Neural cell (in vitro differentiated cells): ENCODE data around the gene CDS1. TPM values are rescaled to one million over a fixed set of nuclear protein-coding genes. Genes with fewer than 3 reads are reported as not detected.

ENCODE experiments used
- H2AFZ ChIP-seq: fragments of 200-600, 300-800 bp; sonication (generic), shearing (Covaris generic); 2 replicates; pipeline ENCODE4 v1.6.0; 2014; ENCODE audit warnings: low read depth, mild to moderate bottlenecking, antibody characterized with exemption, low read length, moderate library complexity
- H3F3A ChIP-seq: fragments of 200-600 bp; shearing (Covaris generic); 2 replicates; pipeline ENCODE4 v1.6.1; 2016; ENCODE audit warnings: mild to moderate bottlenecking, moderate library complexity, mixed read lengths, antibody characterized with exemption, low read length; ENCODE audit not compliant: insufficient read depth, poor library complexity, severe bottlenecking
- H3K27ac ChIP-seq: fragments of 200-600, 300-800 bp; sonication (generic), shearing (Covaris generic); 2 replicates; pipeline ENCODE4 v1.5.1; 2014; ENCODE audit warnings: mild to moderate bottlenecking, low read length, moderate library complexity
- H3K27me3 ChIP-seq: fragments of 300-800, 200-600 bp; sonication (generic), shearing (Covaris generic); 2 replicates; pipeline ENCODE4 v1.6.0; 2014; ENCODE audit warnings: mild to moderate bottlenecking, low read depth, low read length, moderate library complexity; ENCODE audit not compliant: insufficient read depth
- H3K36me3 ChIP-seq: fragments of 300-800, 200-600 bp; sonication (generic), shearing (Covaris generic); 2 replicates; pipeline ENCODE4 v1.5.1; 2014; ENCODE audit warnings: mild to moderate bottlenecking, antibody characterized with exemption, low read length, moderate library complexity; ENCODE audit not compliant: insufficient read depth
- H3K4me2 ChIP-seq: fragments of 300-800, 200-600 bp; sonication (generic), shearing (Covaris generic); 2 replicates; pipeline ENCODE4 v1.6.0; 2014; ENCODE audit warnings: mild to moderate bottlenecking, low read length
- H3K4me3 ChIP-seq: fragments of 300-800, 200-600 bp; sonication (generic), shearing (Covaris generic); 2 replicates; pipeline ENCODE4 v1.5.1; 2014; ENCODE audit warnings: mild to moderate bottlenecking, low read length, moderate library complexity
- H3K79me2 ChIP-seq: fragments of 200-600 bp; shearing (Covaris generic); replicated peaks from 2 replicates; pipeline ENCODE4 v1.6.0; 2014; ENCODE audit warnings: mild to moderate bottlenecking, low read length, moderate library complexity; ENCODE audit not compliant: insufficient read depth
- H3K9ac ChIP-seq: fragments of 300-800, 200-600 bp; sonication (generic), shearing (Covaris generic); 2 replicates; pipeline ENCODE4 v1.6.1; 2016; ENCODE audit warnings: mild to moderate bottlenecking, low read length, mixed read lengths
- H3K9me2 ChIP-seq: fragments of 200-600 bp; shearing (Covaris generic); 2 replicates; pipeline ENCODE4 v1.6.1; 2016; ENCODE audit warnings: mild to moderate bottlenecking, low read length, mixed read lengths; ENCODE audit not compliant: insufficient read depth
- H3K9me3 ChIP-seq: fragments of 200-600, 300-800 bp; sonication (generic), shearing (Covaris generic); 2 replicates; pipeline ENCODE4 v1.6.1; 2016; ENCODE audit warnings: mild to moderate bottlenecking, mixed run types, low read length, moderate library complexity, mixed read lengths
- H4K20me1 ChIP-seq: fragments of 200-600 bp; shearing (Covaris generic); 2 replicates; pipeline ENCODE4 v1.6.1; 2016; ENCODE audit warnings: mild to moderate bottlenecking, mixed run types; ENCODE audit not compliant: insufficient read depth
- CTCF ChIP-seq: fragments of 450-650 bp; IDR thresholded peaks from 2 replicates; pipeline ENCODE4 v1.5.1; 2014; ENCODE audit warnings: antibody characterized with exemption, mild to moderate bottlenecking, moderate library complexity; ENCODE audit not compliant: poor library complexity, severe bottlenecking
- EP300 ChIP-seq: fragments of 450-650 bp; conservative IDR thresholded peaks from 2 replicates; pipeline ENCODE4 v1.6.1; 2014; ENCODE audit warnings: antibody characterized with exemption, mild to moderate bottlenecking, moderate library complexity; ENCODE audit not compliant: poor library complexity, severe bottlenecking
- EZH2 ChIP-seq: fragments of 200-600, 300-800 bp; shearing (Covaris generic), sonication (generic); IDR thresholded peaks from 2 replicates; pipeline ENCODE4 v1.6.1; 2014; ENCODE audit warnings: antibody characterized with exemption, low read length, borderline replicate concordance, mild to moderate bottlenecking; ENCODE audit not compliant: insufficient read depth, poor library complexity, severe bottlenecking
- MXI1 ChIP-seq: fragments of 450-650 bp; conservative IDR thresholded peaks from 2 replicates; pipeline ENCODE4 v1.6.1; 2014; ENCODE audit warnings: antibody characterized with exemption, mild to moderate bottlenecking; ENCODE audit not compliant: poor library complexity, severe bottlenecking
- POLR2AphosphoS5 ChIP-seq: IDR thresholded peaks from 2 replicates; pipeline ENCODE4 v1.6.1; 2012
- RAD21 ChIP-seq: fragments of 450-650 bp; conservative IDR thresholded peaks from 2 replicates; pipeline ENCODE4 v1.6.1; 2014; ENCODE audit warnings: antibody characterized with exemption, mild to moderate bottlenecking, moderate library complexity
- REST ChIP-seq: IDR thresholded peaks from 2 replicates; pipeline ENCODE4 v1.6.1; 2012; ENCODE audit warnings: borderline replicate concordance
- SMC3 ChIP-seq: fragments of 450-650 bp; conservative IDR thresholded peaks from 2 replicates; pipeline ENCODE4 v1.6.1; 2014; ENCODE audit warnings: antibody characterized with exemption, mild to moderate bottlenecking, moderate library complexity; ENCODE audit not compliant: poor library complexity
- TAF1 ChIP-seq: IDR thresholded peaks from 2 replicates; pipeline ENCODE4 v1.6.1; 2012; ENCODE audit warnings: low read depth
- polyA plus RNA-seq: library from polyadenylated mRNA; depleted of rRNA; stranded (reverse); fragments of >200 nt; gene quantifications from 2 replicates; pipeline ENCODE4 v1.2.3, GENCODE V29; 2014

Gene CDS1
- polyA plus RNA-seq, 1 donor from 2014 or later, result 6.1 TPM

GRCh38 chr4:84594724-84595123 lies 11.8 kb downstream of the CDS1 start:
- Histone ChIP-seq H3K9ac (no peak overlapping the region), H3K27ac (no peak overlapping the region), H3K79me2 (no peaks in the 10 kb centered on the region), H3K4me2 (no peak overlapping the region), H3K9me2 (no peaks in the 10 kb centered on the region), H4K20me1 (no peaks in the 10 kb centered on the region), H2AFZ (no peak overlapping the region), H3K4me3 (no peak overlapping the region), H3K27me3 (no peaks in the 10 kb centered on the region), H3K9me3 (no peaks in the 10 kb centered on the region), H3K36me3 (no peaks in the 10 kb centered on the region), H3F3A (no peaks in the 10 kb centered on the region)
- no peak for TF ChIP-seq TAF1
- TF ChIP-seq RAD21, result no peak
- TF ChIP-seq REST, result no peak
- TF ChIP-seq CTCF, result no peak
- TF ChIP-seq EZH2, result no peak
- no peak for TF ChIP-seq SMC3
- TF ChIP-seq EP300, result no peak
- TF ChIP-seq MXI1, result no peak

GRCh38 chr4:84596826-84597225 lies 13.9 kb downstream of the CDS1 start:
- Histone ChIP-seq H3K36me3 (no peaks in the 10 kb centered on the region), H3K27ac (no peak overlapping the region), H4K20me1 (no peaks in the 10 kb centered on the region), H2AFZ (no peak overlapping the region), H3K4me3 (no peak overlapping the region), H3K9me3 (no peaks in the 10 kb centered on the region), H3K9ac (no peak overlapping the region), H3F3A (no peaks in the 10 kb centered on the region), H3K27me3 (no peaks in the 10 kb centered on the region), H3K4me2 (no peak overlapping the region), H3K79me2 (no peaks in the 10 kb centered on the region), H3K9me2 (no peaks in the 10 kb centered on the region)
- TF ChIP-seq EP300 (no peak), RAD21 (no peak), TAF1 (no peak)

- TF ChIP-seq POLR2AphosphoS5 (no peak), REST (no peak), EP300 (no peak), CTCF (no peak), TAF1 (no peak), SMC3 (no peak), RAD21 (no peak), EZH2 (no peak), MXI1 (no peak)
- no peak overlapping the region for H3K4me3 ChIP-seq
- no peaks in the 10 kb centered on the region for H3K9me3 ChIP-seq
- H4K20me1 ChIP-seq, result no peaks in the 10 kb centered on the region
- no peaks in the 10 kb centered on the region for H3K27me3 ChIP-seq
- H2AFZ ChIP-seq, result no peak overlapping the region
- H3K79me2 ChIP-seq, result no peaks in the 10 kb centered on the region
- H3F3A ChIP-seq, result no peaks in the 10 kb centered on the region
- H3K9me2 ChIP-seq, result no peaks in the 10 kb centered on the region
- H3K9ac ChIP-seq, result no peak overlapping the region
- H3K4me2 ChIP-seq, result no peak overlapping the region
- no peak overlapping the region for H3K27ac ChIP-seq
- H3K36me3 ChIP-seq, result no peaks in the 10 kb centered on the region
Observed at GRCh38 chr4:84597450-84597849, 14.5 kb downstream of the CDS1 start.
